GM18526 (cell line): ENCODE measurements around the gene ARMCX5.

Source experiments
- POLR2A ChIP-seq: IDR thresholded peaks from 3 replicates; pipeline ENCODE4 v1.6.1; 2011; ENCODE audit not compliant: insufficient read length; ENCODE audit errors: extremely low read depth

ARMCX5 gene

DNA sequence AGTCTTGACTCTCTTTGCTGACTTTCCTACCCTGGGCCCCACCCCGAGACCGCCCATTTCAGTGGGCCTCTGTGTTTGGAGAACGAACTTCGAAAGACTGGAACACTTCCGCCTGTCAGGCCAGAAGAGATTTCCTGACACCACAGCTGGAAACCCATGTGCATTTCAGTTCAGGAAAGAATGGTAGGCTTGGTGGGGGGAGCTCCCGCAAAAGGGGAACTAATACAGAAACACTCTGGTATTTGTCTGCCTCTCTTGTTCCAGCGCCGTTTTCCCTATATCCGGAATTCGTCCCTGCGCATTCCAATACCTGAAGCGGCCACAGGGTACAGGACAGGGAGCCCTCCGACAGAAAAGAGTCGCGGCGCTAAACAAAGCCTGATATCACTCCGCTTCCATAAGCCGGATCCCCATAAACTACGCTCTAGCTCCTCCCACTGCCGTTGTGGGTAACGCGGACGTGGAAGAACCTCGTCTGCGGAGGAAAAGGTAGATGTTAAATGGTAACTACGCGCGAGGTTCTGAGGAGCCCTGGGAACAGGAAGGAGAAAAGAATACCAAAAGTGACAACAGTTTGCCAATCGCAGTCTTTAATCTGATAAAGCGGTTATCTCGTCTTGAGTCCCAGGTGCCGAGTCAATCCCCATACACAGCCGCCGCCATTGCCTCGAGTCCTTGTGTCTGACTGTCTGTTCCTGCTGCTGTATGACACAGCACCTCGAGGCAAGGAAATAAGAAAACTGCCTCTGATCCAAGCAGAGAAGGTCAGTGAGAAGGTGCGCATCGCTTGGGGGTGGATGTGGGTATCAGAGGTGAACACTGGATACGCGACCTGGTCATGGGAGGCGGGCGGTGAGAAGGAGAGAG, at the start of gene ARMCX5:
Gene ARMCX5 (plus strand): TSS at position 432 of the 867 bp plus-strand sequence. CDS start 2,627 bp downstream, outside the sequence.
- peak; percentile 57 for TF ChIP-seq POLR2A

DNA sequence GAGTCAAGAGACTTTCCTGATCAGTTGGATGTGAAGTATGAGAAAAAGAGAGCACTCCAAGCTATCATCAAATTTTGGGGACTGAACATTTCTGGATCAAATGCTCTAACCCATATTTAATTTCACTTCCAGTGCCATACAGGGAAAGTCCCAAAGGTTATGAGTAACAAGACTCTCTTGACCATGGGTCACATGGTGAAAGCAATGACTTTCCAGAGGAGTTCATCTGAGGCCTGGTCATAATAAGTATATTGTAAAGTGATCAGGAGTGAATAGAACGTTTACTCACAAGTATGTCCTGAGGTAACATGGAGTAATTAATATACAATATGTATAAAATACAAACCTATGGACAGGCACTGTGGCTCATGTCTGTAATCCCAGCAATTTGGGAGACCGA, 40.7 kb upstream of the ARMCX5 start:
- TF ChIP-seq POLR2A: no peak

DNA sequence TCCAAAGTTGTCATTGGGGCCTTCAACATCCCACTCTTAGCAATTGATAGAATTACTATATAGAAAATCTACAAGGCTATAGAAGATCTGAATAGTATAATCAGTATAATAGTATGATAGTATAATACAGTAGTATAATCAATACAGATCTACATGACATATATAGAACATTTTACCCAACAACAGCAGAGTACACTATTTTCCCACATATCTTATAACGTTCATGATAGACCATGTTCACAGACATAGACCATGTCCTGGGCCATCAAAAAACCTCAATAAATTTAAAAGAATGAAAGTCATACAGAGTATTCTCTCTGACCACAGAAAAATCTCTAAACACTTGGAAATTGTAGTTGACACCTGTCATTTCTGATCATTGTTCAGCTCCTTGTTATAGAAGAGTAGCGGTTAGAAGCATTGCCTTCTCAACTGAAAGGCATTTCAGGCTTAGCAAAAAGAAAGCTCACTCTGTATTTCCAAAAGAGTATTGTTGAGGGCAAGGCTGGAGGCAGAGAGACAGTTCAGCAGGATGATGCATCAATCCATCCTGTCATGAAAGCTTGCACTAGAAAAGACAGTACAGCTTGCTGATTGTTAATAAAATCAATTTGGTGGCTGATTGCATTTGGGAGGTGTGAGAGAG, 38.8 kb upstream of the ARMCX5 start:
- no peak for TF ChIP-seq POLR2A

DNA sequence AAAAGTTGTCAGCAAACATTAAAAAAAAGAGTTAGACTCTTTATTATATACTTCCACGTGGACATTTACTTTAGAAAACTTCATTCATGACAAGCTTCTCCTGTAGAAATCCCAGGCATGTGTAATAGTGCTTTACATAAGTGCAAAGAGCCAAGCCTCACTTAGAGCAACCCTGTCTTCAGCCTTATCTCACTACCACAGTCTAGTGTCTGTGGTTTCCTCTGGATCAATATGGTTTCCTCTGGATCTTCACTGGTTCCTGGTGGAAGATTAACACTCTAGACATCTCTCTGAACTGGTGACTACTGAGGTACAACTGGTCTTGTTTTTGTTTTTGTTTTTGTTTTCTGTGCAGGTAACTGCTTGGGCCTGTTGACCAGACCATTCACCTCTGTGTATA, 18.4 kb upstream of the ARMCX5 start:
- no peak for TF ChIP-seq POLR2A

DNA sequence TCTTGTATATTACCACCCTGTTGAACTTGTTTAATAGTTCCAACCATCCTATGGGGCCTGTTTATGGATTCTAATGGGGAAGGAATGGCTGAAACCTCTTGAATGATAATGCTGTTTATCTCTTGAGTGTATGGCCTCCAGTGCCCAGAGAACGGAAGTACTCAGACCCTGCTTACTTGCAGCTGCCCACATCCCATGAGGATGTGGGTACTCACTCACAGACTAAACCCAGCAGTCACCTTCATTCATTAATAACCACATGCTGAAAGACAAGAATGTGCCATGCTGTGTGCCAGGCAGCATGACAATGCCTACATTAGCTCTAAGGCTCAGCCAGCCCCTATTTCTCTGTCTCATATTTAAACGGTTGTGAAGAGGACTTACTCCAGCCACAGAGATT, 5.9 kb upstream of the ARMCX5 start:
- TF ChIP-seq POLR2A: no peak

DNA sequence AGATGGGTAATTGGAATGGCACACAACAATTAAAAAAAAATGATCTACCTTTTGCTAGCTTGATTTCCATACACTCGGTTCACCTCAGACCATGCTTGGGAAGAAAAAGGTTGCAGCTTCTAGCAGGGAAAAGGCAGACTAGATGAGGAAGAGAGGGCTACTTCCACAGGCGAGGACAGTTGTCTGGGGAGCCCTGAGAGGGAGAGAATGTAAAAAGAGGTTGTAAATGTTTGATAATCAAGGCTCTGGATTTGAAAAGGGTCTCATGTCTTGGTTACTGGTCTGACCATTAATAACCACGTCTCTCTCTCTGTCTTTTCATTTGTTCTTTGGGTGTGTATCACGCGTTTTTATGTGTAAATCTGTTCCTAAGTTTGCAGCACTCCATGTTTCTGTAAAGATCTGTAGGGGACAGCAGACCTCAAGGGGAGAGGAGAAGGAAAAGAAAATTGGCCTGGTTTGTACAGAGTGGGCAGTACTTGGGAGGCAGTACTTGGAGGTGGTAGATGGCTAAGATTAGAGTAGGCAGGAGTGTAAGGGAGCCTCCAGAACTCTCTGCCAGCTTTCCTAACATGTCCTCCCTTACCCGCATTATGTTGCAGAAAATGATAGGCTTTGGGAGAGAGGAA, 750 bp downstream of the ARMCX5 start:
- no peak for TF ChIP-seq POLR2A

DNA sequence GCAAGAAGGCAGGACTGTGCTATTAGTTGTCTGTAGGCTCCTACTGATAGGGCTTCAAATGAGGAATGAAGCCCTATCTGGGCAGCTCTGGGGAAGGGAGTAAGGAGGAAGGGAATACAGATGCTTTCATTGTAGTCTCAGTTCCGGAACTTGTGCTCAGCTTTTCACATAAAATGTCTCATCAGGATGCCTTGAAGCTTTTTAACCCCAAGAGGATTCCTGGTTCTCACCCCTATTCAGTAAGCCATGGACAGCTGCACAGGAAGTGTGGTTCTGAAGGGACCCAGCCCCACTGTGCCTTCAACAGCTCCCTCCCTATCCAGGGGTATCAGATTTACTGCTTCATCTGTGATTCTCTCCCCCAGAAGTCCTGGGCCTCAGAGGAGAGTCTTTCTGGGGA, 5.0 kb downstream of the ARMCX5 start:
- no peak for TF ChIP-seq POLR2A

DNA sequence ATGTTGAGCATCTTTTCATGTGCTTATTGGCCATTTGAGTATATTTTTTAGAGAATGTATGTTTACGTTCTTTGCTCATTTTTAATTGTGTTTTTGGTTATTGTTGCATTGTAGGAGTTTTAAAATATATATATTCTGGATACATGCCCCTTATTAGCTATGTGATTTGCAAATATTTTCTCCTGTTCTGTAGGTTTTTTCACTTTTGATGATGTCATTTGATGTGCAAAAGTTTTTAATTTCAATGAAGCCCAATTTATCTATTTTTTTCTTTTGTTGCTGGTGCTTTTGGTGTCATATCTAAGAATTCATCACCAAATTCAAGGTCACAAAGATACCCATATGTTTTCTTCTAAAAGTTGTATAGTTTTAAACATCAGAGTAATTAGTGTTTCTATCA, 6.8 kb downstream of the ARMCX5 start:
- no peak for TF ChIP-seq POLR2A

DNA sequence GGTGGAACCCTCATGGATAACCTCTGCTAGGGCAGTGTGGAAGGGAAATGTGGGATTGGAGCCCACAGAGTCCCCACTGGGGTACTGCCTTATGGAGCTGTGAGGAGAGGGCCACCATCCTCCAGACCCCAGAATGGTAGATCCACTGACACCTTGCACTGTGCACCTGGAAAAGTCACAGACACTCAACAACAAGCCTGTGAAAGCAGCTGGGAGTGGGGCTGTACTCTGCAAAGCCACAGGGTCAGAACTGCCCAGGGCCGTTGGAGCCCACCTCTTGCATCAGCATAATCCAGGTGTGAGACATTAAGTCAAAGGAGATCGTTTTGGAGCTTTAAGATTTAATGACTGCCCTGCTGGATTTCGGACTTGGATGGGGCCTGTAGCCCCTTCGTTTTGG, 11.6 kb downstream of the ARMCX5 start:
- no peak for TF ChIP-seq POLR2A

DNA sequence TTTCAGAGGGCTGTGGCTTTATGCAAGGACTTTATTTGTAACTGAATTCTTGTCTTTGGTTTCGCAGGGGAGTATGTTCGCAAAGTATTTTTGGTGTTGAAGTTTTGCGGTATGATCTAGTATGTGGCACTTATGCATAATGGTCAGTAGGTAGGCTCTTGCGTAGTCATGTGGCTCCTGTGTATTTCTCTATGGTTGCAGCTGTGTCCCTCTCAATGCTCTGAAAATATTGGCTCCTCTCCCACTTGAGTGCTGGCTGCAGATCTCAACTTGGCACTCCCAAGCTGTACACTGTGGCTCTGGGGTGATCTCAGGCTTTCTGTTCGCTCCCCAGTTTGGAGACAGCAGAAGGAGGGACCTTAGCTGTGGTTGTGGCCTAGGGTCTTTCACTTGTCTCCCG, 24.8 kb downstream of the ARMCX5 start:
- TF ChIP-seq POLR2A: no peak

DNA sequence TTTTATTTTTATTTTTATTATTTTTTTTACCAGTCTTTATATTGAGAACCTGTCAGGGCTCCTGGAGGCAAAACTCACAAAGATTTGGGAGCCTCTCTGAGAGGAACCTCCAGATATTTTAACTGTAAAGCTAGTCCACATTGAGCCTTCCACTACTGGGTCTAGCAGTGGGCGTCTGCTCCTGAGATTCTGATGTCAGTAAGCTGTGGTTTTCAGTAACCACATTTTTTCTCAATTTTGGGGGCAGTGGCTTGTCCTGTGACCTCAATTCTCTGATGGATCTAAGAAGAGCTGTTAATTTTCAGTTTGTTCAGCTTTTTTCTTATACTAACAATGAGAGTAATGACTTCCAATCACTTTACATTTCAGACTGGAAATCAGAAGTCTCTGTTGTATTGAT, 28.3 kb downstream of the ARMCX5 start:
- no peak for TF ChIP-seq POLR2A

DNA sequence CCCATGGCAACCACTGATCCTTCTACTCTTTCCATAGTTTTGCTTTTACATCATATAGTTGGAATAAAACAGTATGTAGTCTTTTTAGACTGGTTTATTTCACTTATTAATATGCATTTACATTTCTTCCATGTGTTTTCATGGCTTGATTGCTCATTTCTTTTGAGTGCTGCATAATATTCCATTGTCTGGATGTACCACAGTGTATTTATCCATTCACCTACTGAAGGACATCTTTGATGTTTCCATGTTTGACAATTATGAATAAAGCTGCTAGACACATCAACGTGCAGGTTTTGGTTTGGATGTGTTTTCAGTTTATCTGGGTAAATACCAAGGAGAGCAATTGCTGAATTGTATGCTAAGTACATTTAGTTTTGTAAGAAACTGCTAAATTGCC, 38.2 kb downstream of the ARMCX5 start:
- no peak for TF ChIP-seq POLR2A

DNA sequence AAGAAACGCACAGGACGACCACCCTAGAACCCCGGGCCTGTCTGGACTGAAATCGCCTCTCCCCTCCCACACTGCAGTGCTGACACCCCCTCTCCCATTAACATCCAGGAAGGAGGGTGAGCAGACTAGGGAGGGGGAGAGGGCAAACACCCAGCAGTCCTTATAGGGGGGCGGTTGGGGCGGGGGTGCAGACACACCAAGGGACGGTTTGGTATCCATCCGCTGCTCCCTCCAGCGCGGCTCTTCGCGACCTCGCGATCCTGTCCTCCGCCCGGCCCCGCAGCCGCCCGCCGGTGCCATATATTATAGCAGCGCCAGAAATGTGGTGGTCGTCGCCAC, 51.6 kb downstream of the ARMCX5 start:
- no peak for TF ChIP-seq POLR2A

DNA sequence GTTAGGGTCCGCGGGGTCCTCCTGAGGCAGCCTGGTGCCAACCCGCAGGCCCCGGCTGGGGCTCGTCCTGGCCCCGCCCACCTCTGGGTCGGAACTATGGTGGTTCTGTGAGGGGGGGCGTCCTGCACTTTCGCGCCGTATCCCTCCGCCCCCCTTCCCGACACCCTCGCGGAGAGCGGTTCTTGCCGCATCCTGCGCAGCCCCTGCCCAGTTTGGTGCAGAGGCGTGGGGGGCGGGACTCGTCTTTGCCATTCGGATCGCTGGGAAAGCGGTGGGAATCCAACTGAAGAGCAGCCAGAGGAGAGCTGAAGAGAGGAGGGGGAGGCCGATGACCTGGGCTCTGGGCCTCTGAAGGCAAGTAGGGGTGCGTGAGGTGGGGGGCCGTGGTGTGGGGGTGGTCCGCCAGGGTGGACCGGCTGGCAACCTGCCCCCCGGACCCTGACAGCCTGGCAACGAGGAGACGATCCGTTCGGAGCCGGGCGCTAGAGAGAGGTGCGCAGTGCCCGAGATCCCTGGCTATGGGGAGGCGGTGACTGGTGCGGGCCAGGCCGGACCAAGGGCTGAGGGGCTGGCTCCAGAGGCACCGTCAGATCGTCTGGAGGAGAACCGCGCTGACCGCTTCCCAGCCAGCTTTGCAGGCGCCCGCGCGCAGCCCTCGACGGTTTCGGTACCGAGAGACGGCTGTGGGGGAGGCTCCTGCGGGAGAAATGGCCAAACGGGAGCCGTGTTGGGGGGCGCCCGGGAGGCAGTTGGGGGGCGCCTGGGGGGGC, 52.1 kb downstream of the ARMCX5 start, which contains the start of gene GPRASP1:
Gene GPRASP1 (plus strand): TSS at position 242 of the 770 bp plus-strand sequence. CDS start 2,431 bp downstream, outside the sequence.
- no peak for TF ChIP-seq POLR2A

DNA sequence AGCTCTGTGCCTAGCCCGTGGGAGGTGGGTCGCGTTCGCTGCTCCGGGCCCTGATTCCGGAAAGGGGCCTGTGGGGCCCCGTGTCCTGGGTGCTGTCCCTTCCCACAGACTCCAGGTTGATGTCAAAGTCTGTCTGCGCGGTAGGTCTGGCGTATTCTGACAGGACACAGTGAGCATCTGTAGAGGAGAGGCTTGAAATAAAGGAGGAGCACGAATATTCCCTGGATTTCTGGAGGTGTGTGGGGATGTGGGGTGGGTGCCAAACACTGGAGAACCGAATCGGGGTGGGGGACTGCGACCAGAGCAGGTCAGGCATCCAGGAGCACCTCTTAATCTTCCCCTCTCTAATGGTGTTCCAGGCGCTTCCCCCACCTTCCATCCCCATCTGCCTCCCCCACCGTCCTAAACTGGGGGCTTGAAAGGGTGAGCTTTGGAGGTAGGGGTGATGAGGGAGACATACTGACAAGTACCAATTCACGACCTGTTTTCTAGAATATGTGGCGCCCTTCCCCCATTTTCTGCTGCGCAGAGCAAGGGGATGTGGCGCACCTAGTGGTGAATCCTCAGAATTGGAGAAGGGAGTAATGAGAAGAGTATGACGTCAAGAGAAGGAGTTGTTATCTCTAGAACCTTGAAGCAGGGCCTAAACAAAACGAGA, 52.8 kb downstream of the ARMCX5 start:
- no peak for TF ChIP-seq POLR2A
